Gastrocnemius medialis (tissue), 4 donors: ENCODE data around the gene RYR3.

Experiments
- CTCF ChIP-seq, 5 experiments: fragments of 450-650 bp in 3 of 5; fragments of 200-600 bp in 2 of 5; sonication (generic) in 2 of 5; IDR thresholded peaks in 4 of 5; conservative IDR thresholded peaks in 1 of 5; 1 replicate in 4 of 5; 2 replicates in 1 of 5; pipeline ENCODE4 v1.5.1; 2016 to 2019; ENCODE audit warnings: antibody characterized with exemption in 5 of 5, mild to moderate bottlenecking in 3 of 5, moderate library complexity in 3 of 5
- POLR2A ChIP-seq, 2 donors: fragments of 450-650 bp; IDR thresholded peaks; one replicate each; pipeline ENCODE4 v1.6.1; 2017; ENCODE audit warnings: antibody characterized with exemption in 2 of 2, mild to moderate bottlenecking in 2 of 2, moderate library complexity in 2 of 2

- TF ChIP-seq CTCF (IDR thresholded peaks at IDR 0.05 in 4 of 5, conservative IDR thresholded peaks at IDR 0.05 in 1 of 5) (no peak), POLR2A (IDR thresholded peaks at IDR 0.05) (no peak)
These were observed 166.1 kb downstream of the RYR3 start for GRCh38 chr15:33476908-33477307.
